HG03175 (cell line): Measurements from ENCODE around the gene APLF.
"Not testable (repeated sequence)": the region's sequence is repeated elsewhere in the genome, so short reads cannot be mapped to it uniquely, and the experiment has no call there.

Source experiments
- ATAC-seq: cut with Tn5 transposase; IDR thresholded peaks from one replicate; pipeline ENCODE4 v1.9.1; 2021; ENCODE audit warnings: mild to moderate bottlenecking, moderate library complexity; ENCODE audit not compliant: unreplicated experiment

Gene APLF

GRCh38 chr2:68472796-68473414 lies 5.5 kb downstream of the APLF start:
- ATAC-seq: no peak

GRCh38 chr2:68475110-68475509 lies 7.7 kb downstream of the APLF start:
- ATAC-seq: no peak

- ATAC-seq: no peak
Observed at GRCh38 chr2:68475576-68475975, 8.2 kb downstream of the APLF start.

GRCh38 chr2:68476454-68476853 lies 9.1 kb downstream of the APLF start:
- no peak for ATAC-seq

DNA sequence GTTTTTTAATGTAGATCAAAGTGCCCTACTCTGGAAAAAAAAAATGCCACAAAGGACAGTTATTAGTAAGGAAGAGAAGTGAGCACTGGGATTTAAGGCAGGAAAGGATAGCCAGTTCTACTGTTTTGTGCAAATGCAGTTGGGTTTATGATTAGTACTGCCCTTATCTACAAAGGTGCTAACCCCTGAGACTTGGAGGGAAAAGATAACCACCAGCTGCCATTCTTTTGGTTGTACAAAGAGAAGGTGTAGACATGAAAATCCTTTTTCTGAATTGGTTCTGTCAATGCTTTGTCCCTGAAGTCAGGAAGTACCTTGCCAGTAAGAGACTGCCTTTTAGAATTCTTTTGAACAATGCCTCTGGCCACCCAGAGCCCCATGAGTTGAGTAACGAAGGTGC lies 11.3 kb downstream of the APLF start:
- no peak for ATAC-seq

DNA sequence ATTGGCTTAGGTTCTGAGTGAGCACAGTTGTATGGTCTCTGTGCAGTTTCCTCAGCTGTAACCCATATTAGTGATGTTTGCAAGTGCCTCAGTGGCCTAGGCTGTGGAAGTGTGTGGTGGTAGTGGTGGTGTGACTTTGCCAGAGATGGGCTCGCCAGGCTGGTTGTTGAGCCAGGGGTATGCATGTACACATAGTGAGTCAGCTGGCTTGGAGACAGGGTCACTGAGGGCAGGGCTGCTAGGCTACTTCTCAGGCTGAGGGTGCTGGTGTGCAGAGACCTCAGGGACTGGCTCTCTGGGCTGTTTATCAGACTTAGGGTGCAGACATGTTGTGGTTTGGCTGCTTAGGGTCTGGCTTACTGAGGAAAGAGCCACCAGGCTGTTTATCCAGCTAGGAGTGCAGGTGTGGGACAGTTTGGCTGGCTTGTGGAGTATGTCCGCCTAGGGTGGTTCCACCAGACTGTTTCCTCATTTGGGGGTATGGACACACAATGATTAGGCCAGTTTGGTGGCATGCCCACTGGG lies 15.0 kb downstream of the APLF start:
- ATAC-seq: no peak

- ATAC-seq: no peak
Observed at GRCh38 chr2:68483011-68483410, 15.6 kb downstream of the APLF start.

GRCh38 chr2:68487773-68488355 lies 20.5 kb downstream of the APLF start:
- ATAC-seq: no peak

GRCh38 chr2:68488605-68489004 lies 21.2 kb downstream of the APLF start:
- ATAC-seq: not testable (repeated sequence)

DNA sequence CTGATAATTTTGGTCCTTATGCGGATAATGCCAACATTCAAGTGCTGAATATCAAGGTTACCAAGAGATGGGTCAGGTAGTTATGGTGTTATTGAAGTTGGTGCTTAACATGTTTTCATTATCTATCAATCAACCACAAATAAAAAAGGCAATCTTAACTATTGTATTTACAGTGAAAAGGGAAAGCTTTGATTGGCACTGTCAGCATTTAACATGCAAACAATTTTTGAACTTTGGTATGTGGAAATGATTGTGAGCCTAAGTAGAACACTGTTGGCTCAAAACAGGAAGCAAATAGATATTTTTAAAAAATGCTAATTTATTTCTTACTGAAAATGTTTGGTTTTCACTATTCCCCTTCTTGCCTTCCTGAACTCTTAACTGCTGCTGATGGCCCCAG lies 21.9 kb downstream of the APLF start:
- ATAC-seq: no peak

GRCh38 chr2:68491582-68491981 lies 24.2 kb downstream of the APLF start:
- ATAC-seq: no peak

DNA sequence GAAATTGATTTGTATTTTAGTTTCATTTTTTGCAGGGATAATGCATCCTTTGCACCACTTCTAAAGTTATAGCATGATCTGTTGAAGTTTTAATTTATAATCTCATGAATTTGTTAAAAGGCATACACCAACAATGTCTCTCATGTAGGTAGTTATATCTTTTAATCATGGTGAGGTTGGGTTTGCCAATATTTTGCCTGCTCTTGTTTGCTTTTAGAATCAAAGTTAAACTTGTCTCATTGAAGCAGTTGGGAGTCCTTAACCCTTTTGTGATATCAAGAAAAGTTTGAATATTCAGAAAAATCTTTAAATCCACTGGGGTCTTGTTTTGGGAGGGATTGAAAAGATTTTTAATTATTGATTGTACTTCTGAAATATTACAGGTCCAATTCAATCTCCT lies 31.7 kb downstream of the APLF start:
- ATAC-seq: no peak

DNA sequence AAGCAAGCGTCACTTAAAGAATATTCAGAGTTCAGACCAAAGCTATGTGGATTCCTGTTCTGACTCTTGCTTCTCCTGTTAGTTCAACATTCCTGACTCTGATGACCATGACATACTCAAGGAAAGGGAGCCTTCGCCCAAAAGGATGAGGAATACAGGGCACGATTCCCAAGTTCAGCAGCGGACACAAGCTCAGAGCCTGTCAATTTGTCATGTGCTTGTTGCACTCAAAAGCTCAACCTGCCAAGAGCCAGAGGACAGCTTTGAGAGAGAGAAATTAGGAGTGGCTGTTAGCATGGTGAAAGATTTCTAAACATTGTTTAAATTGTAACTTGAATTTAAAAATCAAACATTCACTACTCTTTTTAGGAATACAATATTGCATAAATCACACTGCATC lies 33.3 kb downstream of the APLF start:
- ATAC-seq: no peak

DNA sequence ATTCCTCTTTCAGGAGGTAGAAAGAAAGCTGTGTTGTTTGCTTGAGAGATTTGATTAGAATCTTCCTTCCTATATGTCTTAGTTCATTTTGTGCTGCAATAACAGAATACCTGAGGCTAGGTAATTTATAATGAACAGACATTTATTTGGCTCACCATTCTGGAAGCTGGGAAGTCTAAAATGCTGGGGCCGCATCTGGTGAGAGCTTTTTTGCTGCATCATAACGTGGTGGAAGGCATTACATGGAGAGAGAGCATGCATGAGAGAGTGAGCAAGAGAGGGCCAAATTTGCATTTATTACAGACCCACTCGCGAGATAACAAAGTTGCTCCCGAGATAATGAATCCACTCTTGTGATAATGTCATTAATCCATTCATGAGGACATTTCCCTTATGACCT lies 34.4 kb downstream of the APLF start:
- ATAC-seq: no peak

- ATAC-seq: no peak
Observed at GRCh38 chr2:68505603-68506159, 38.3 kb downstream of the APLF start.

DNA sequence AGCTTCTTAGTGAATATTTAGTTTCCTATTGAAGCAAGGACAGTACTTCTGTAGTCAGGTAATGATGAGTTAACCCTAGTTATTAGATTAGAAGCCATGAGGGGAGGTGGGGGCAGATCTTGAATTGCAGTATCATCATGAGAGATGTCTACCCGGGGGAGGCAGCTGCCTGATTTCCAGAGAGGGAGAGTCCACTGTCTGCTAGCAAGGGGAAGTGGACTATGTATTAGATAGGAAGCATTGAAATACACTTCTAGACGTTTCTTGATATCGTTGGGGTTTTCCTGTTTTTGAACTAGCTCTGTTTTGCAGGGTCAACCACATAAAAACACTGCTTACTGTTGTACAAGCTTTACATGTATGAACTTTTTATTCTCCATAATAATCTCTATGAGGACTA lies 38.8 kb downstream of the APLF start:
- no peak for ATAC-seq

- ATAC-seq: no peak
Observed at GRCh38 chr2:68512326-68512725, 44.9 kb downstream of the APLF start.

GRCh38 chr2:68512966-68513365 lies 45.6 kb downstream of the APLF start:
- ATAC-seq: no peak

GRCh38 chr2:68514316-68514929 lies 47.0 kb downstream of the APLF start:
- no peak for ATAC-seq

DNA sequence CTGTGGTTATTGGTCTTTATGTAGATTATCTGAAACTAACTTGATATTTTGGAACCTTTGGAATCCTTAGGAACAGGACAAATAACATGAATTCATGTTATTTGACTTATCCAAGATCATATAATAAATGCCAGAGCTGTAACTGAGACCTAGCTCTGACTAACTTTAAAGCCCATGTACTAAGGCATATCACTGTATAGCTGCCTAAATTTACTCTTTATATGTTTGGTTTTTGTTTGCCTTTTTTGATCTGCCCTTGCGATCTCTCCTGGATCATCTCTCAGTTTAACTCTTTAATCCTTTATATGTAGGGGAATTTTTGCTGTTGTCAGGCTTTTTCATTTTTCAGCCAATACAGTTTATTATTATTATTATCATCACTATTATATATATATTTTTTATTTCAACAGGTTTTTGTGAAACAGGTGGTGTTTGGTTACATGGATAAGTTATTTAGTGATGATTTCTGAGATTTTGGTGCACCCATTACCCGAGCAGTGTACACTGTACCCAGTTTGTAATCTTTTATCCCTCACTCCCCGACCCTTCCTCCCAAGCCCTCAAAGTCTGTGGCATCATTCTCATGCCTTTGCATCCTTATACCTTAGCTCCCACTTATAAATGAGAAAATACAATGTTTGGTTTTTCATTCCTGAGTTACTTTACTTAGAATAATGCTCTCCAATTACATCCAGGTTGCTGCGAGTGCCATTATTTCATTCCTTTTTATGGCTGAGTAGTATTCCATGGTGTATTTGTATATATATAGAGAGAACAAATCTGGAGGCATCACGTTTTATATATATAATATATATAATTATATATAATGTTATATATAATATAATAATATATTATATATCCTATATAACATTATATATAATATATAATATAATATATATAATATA lies 48.9 kb downstream of the APLF start:
- no peak for ATAC-seq

DNA sequence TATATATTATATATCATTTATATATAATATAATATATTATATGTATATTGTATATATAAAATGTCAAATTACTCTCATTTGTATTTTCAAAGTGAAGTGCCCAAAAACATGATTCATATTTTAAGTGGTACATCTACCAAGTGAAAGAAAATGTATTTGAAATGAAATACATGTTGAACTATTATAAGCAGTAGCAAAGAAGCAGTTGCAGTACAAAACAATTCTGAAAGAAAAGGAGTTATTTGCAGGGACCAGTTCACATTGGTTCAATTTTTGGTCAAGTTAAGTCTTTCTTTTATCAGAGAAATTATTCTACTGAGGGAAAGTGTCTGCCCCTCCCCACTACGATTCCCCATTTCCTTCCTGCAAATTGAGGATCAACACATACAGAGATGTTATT lies 51.9 kb downstream of the APLF start:
- no peak for ATAC-seq
